Stimulated activated CD4-positive, alpha-beta T cell treated with anti-CD3 and anti-CD28 coated beads, Interleukin-1b, Interleukin-23, amount 100 ng/mL, for 4 hours (primary cell): Measurements from ENCODE around the gene SLC1A7.

Experiments used
- DNase-seq, 2 donors: peaks; one replicate each; pipeline ENCODE4 v3.0.0-alpha.2; 2020; ENCODE audit warnings: low read depth in 2 of 2

The SLC1A7 gene

GRCh38 chr1:53062708-53063591, 79.5 kb downstream of the SLC1A7 start:
- no peak for DNase-seq

GRCh38 chr1:53061859-53062707, 80.4 kb downstream of the SLC1A7 start, which contains the start of gene PODN:
Gene PODN, plus strand, starts transcription at chr1:53062213. Its CDS starts 7,643 bp downstream, at chr1:53069856.
- DNase-seq = no peak

- DNase-seq = no peak
Observed at GRCh38 chr1:53061123-53061858, 81.1 kb downstream of the SLC1A7 start.

GRCh38 chr1:53060579-53060978, 81.9 kb downstream of the SLC1A7 start:
- DNase-seq = no peak

GRCh38 chr1:53057127-53057526, 85.3 kb downstream of the SLC1A7 start:
- DNase-seq = no peak

- DNase-seq = no peak
Observed at GRCh38 chr1:53051676-53052075, 90.8 kb downstream of the SLC1A7 start.

GRCh38 chr1:53050310-53050709, 92.1 kb downstream of the SLC1A7 start:
- no peak for DNase-seq

- DNase-seq = no peak
Observed at GRCh38 chr1:53049574-53049967, 92.9 kb downstream of the SLC1A7 start.

GRCh38 chr1:53048960-53049573, 93.4 kb downstream of the SLC1A7 start:
- no peak for DNase-seq

GRCh38 chr1:53047737-53048736, 94.4 kb downstream of the SLC1A7 start:
- no peak for DNase-seq

- DNase-seq = no peak
Observed at GRCh38 chr1:53046930-53047329, 95.5 kb downstream of the SLC1A7 start.

GRCh38 chr1:53044926-53045325, 97.5 kb downstream of the SLC1A7 start:
- no peak for DNase-seq

GRCh38 chr1:53043271-53043670, 99.2 kb downstream of the SLC1A7 start:
- no peak for DNase-seq

- no peak for DNase-seq
Observed at GRCh38 chr1:53038566-53038965, 103.9 kb downstream of the SLC1A7 start.
